ENCODE results near the gene FAM131A. TPM values are rescaled to one million over a fixed set of nuclear protein-coding genes. Genes with fewer than 3 reads are reported as not detected.

Gene FAM131A
- total and polyA plus RNA-seq, 2 of the 4 experiments (the other 2 are of a cell fraction) = 10.8 to 19.5 TPM

DNA sequence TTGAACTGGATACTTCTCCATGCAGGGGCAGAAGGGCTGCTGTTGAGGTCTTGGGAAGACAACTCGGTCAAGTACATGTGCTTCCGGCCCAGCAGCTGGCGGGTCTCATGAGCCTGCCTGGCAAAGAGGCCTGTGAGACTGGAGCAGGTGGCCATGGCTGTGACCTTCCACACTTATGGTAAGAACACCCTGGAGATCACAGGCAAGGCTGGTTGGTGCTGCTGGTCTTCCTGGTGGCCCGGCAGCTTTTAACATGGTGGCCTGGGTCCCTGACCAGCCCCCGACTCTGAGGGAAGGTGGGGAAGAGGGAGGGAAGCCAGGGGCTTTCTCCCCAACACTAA is 57.9 kb downstream of the FAM131A start:
- no peak overlapping the region for H2AFZ ChIP-seq (replicated peaks; ENCODE audit: low read length, poor library complexity)
- H3K4me3 ChIP-seq (ENCODE audit: insufficient read depth, low read depth, low read length) = no peak overlapping the region
- no peaks in the 10 kb centered on the region for H3K79me1 ChIP-seq (ENCODE audit: low read depth in 1 of 2, low read length in 2 of 2)
- H2AK9ac ChIP-seq (replicated peaks; ENCODE audit: low read depth, low read length, poor library complexity) = no peak overlapping the region
- in situ Hi-C loops (cut with MboI; ENCODE audit: low sequenced_read_pairs) (no loop called here), dilution Hi-C loops (cut with HindIII; ENCODE audit: low sequenced_read_pairs, unreplicated experiment) (no loop called here), intact Hi-C loops (cut with micrococcal nuclease) (loop anchor here (5.0 kb wide), 1 partner anchor 127 kb away; no protein-coding TSS in a partner anchor)
- BruUV-seq (replicated peaks) = no TSS peak
- no peak overlapping the region for H3K14ac ChIP-seq (replicated peaks; ENCODE audit: low read depth, low read length)
- H3K9ac ChIP-seq (ENCODE audit: low read depth, low read length) = no peak overlapping the region
- H2BK120ac ChIP-seq (ENCODE audit: low read depth, low read length) = no peak overlapping the region
- no peaks in the 10 kb centered on the region for H3K9me3 ChIP-seq (ENCODE audit: control insufficient read depth, insufficient read depth, low read length)
- H4K5ac ChIP-seq (ENCODE audit: low read depth, low read length) = no peak overlapping the region
- ATAC-seq (ENCODE audit: low read depth) = no peak
- no peaks in the 10 kb centered on the region for H3K4me1 ChIP-seq (ENCODE audit: control insufficient read depth, insufficient read depth, low read length)
- H3K27me3 ChIP-seq (ENCODE audit: control insufficient read depth, insufficient read depth, low read length) = peaks cover 47% of the 10 kb centered on the region
- no peaks in the 10 kb centered on the region for H4K20me1 ChIP-seq (ENCODE audit: insufficient read depth, low read length)
- no peak overlapping the region for H3K4ac ChIP-seq (ENCODE audit: low read depth, low read length)
- H2BK5ac ChIP-seq (ENCODE audit: low read depth, low read length, poor library complexity, severe bottlenecking) = no peak overlapping the region
- 80% methylated on average over 3 of the region's 5 CpGs; no CpG with 5 or more reads in 1 of the 2 experiments for WGBS, 2 experiments (ENCODE audit: extremely low coverage in 2 of 2, insufficient read length in 1 of 2)
- H4K91ac ChIP-seq (ENCODE audit: insufficient read depth, low read depth, low read length) = no peak overlapping the region
- no peak overlapping the region for H2BK15ac ChIP-seq (ENCODE audit: low read depth, low read length)
- H4K8ac ChIP-seq (ENCODE audit: low read depth in 2 of 2, low read length in 2 of 2) = no peak overlapping the region
- no peaks in the 10 kb centered on the region for H3K36me3 ChIP-seq (ENCODE audit: control insufficient read depth, insufficient read depth, low read length)
- H3K56ac ChIP-seq (ENCODE audit: extremely low read depth, insufficient read depth, low read length) = no peak overlapping the region
- no peak overlapping the region for H3K18ac ChIP-seq (ENCODE audit: low read depth, low read length)
- no peak overlapping the region for H3K4me2 ChIP-seq (ENCODE audit: low read depth, low read length)
- no peak for DNase-seq
- no peak overlapping the region for H3K27ac ChIP-seq (ENCODE audit: insufficient read depth, low read length)
- CTCF ChIA-PET = interaction anchor here (0.6 kb wide), 1 partner anchor 15 kb away, joined by 3 read pairs; no protein-coding TSS in a partner anchor
- H3K9me1 ChIP-seq (ENCODE audit: insufficient read depth, low read length) = no peaks in the 10 kb centered on the region
- TF ChIP-seq RCOR1 (IDR thresholded peaks at IDR 0.05; ENCODE audit: insufficient replicate concordance, low read length) (no peak), MAZ (IDR thresholded peaks at IDR 0.05; ENCODE audit: borderline replicate concordance, low read depth, low read length) (no peak), CEBPB (IDR thresholded peaks at IDR 0.05; ENCODE audit: low read depth, low read length) (no peak), SMC3 (IDR thresholded peaks at IDR 0.05; ENCODE audit: low read depth, low read length) (no peak), RAD21 (IDR thresholded peaks at IDR 0.05; ENCODE audit: low read length) (no peak), ELK1 (IDR thresholded peaks at IDR 0.05; ENCODE audit: borderline replicate concordance, low read depth, low read length) (no peak), USF2 (IDR thresholded peaks at IDR 0.05; ENCODE audit: low read depth, low read length) (no peak), BHLHE40 (IDR thresholded peaks at IDR 0.05; ENCODE audit: low read depth, low read length) (no peak)
- TF ChIP-seq, protein P1, sequence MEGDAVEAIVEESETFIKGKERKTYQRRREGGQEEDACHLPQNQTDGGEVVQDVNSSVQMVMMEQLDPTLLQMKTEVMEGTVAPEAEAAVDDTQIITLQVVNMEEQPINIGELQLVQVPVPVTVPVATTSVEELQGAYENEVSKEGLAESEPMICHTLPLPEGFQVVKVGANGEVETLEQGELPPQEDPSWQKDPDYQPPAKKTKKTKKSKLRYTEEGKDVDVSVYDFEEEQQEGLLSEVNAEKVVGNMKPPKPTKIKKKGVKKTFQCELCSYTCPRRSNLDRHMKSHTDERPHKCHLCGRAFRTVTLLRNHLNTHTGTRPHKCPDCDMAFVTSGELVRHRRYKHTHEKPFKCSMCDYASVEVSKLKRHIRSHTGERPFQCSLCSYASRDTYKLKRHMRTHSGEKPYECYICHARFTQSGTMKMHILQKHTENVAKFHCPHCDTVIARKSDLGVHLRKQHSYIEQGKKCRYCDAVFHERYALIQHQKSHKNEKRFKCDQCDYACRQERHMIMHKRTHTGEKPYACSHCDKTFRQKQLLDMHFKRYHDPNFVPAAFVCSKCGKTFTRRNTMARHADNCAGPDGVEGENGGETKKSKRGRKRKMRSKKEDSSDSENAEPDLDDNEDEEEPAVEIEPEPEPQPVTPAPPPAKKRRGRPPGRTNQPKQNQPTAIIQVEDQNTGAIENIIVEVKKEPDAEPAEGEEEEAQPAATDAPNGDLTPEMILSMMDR (conservative IDR thresholded peaks at IDR 0.05; ENCODE audit: low read depth, low read length) = no peak
- no peak overlapping the region for H2AK5ac ChIP-seq (ENCODE audit: low read depth, low read length)
- no peak overlapping the region for H3K23ac ChIP-seq (ENCODE audit: low read depth, low read length)
- no peak overlapping the region for H2BK20ac ChIP-seq (ENCODE audit: low read depth, low read length)
- POLR2A ChIA-PET (ENCODE audit: unreplicated experiment) = no interaction called here

Data from IMR-90 (cell line).